ENCODE results near the gene DCLRE1B.

The DCLRE1B gene

DNA sequence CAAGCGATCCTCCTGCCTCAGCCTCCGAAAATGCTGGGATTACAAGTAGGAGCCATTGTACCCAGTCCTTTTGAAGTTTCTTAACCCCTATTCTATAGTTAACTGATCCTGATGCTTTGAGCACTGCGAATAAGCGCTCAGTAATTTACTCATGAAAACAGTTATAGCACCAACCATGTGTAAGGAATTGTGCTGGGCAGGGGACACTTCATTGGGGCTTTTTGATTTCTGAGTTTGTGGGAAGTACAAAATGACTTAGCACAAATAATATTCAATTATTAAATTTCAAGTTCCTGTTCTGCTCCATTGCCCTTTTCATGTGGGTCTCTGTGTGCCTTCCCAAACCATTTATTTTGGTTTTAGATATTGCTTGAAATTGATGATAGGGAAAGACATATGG lies 17.8 kb downstream of the DCLRE1B start:
- no peak for DNase-seq (ENCODE audit: low read depth in 3 of 3, low spot score in 1 of 3)

DNA sequence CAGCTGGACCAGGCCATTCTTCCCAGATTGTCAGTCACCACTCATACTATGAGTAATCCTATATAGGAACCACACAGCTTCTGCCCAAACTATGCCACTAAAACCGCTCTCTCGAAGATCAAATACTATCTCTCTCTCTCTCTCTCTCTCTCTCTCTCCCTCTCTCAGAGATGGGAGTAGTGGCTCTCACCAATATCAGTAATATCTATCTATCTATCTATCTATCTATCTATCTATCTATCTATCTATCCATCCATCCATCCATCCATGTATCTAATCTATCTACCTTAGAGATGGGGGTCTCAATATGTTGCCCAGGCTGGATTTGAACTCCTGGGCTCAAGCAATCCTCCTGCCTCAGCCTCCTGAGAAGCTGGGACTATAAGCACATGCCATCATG lies 19.3 kb downstream of the DCLRE1B start:
- DNase-seq (ENCODE audit: low read depth in 3 of 3, low spot score in 1 of 3): no peak

DNA sequence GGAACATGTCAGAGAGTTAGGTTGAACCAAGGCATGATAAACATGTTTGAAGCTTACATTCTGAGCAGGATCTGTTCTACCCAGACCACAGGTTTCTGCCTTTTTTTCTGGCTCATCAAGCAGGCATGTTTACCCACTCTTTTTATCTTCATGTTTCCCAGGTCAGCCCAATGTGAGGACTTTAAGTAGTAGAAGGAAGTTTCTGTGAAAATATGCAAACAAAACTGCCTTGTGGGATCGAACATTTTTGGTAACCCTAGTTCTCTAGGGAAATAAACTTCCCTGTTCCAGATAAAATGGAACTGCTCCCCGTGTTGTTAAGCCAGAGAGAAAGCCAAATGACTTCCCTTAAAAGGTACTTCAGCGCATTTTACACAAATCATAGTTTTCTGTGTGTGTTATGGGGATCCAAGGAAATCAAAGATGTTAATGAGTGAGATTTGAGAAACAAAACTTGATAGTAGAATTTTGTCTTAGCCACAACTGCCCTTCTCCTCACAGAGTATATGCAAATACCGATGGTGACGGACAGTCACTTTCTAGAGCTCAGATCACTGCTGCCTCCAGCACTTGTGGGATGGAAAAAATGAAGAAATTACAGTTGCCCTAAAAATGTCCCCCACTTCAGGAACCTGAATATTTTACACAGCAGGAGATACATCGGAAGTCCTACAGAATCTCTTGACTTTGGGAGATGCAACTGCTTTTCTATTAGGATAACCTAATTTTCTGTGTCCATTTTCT lies 23.2 kb downstream of the DCLRE1B start:
- DNase-seq (ENCODE audit: low read depth in 3 of 3, low spot score in 1 of 3): no peak

DNA sequence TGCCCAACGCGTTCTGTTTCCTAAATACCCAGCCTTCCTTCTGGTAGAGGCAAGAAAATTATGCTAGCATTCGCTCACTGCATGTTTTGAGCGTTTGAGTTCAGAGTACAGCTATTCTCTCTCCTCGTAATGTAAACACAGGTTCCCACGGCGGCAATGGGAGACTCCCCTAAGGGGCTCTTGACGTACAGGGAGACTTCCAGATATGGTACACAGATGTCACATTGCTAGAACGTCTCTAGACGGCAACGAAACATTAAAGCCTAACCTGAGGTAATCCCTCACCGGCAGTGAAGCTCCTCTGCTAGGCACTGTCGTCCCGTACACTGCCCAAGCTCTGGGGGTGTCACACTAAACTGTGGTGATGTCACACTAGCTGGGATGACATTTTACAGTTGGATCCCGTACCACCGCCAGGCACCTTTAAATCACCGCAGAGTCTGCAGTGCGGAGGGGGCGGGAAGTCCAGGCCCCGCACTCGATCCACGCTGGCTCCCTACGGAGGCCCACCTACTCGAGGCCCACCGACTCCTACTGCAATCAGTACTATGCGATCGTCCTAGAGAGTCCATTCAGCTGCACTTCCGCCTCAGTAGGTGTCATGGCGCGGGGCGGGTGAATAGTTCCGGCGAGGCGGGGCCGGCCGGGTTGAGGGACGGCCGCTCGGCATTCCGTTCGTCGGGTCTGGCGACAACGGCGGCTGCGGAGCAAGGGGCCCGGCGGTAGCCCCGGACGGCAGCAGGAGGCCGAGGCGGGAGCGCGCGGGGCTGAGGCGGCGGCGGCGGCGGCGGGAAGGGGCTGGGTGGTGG lies 24.0 kb downstream of the DCLRE1B start, which contains the start of gene HIPK1:
Gene HIPK1, plus strand, starts transcription at position 384 of the 809 bp plus-strand sequence.
- DNase-seq (ENCODE audit: low read depth in 3 of 3, low spot score in 1 of 3): peak; percentile 70 to 90 (median 82)

DNA sequence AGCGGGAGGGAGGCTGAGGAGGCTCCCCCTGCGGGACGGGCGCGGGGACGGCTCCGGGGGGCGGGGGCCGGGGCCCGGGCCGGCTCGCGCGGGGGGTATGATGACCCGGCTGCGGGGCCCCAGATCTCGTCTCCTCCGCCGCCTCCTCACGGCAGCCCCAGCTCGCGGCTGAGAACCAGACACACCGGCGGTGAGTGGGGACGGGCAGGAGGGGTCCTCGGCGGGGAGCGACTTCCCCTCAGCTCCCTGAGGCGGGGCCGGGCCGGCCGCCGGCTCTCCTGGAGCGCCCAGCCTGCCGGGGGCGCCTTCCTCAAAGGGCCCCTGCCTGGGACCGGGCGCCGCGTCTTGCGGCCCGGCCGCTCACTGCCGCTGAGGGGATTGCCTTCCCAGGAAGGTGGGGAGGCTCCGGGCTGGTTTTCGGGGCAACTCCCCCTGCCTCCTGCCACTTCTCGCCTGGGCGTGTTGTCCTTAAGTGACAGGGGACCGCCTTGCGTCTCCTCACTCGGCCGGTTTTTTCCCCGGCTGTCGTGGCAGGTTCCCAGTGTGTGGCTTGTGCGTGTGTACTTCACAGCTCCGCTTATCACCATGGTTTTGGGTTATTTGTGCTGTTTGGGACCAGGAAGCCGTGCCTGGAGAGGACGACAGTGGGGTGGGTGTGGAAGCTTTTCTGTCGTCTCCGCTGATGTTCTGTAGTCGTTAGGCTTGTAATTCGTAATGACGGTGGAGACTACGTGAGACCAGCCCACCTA lies 24.8 kb downstream of the DCLRE1B start:
- DNase-seq (ENCODE audit: low read depth in 3 of 3, low spot score in 1 of 3): peak; percentile 29 to 43 (median 35)

DNA sequence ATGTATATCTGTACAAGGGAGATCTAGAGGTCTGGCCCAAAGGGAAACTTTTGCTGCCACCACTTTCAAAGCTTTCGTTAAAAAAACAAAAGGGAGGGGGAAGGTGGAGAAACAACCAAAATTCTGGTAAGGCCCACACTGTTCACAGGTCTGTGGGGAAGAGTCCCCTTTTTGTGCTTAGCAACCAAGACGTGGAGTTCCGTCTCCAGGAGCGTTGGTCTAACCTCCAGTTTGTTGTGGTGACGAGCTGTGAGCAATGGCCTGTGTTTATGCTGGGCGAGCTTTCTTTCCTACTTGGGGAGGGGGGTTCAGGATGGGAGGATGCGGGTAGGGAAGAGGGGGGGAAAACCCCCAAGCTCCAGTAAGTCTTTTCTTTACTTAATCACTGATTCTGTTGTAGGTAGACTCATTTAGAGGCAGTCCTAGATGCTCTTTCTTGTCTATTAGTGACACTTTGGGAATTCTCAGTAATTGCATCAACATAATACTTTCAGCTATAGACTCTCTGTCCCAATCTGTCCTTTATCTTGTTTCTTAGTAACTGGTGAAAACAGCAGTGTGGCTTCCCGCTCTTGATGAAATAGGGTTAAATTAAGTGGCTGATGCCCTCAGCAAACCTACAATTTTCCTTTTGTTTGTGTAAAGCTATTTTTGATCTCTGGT lies 25.5 kb downstream of the DCLRE1B start:
- DNase-seq (ENCODE audit: low read depth in 3 of 3, low spot score in 1 of 3): peak in 2 of 3 donors; percentile 35 to 53

DNA sequence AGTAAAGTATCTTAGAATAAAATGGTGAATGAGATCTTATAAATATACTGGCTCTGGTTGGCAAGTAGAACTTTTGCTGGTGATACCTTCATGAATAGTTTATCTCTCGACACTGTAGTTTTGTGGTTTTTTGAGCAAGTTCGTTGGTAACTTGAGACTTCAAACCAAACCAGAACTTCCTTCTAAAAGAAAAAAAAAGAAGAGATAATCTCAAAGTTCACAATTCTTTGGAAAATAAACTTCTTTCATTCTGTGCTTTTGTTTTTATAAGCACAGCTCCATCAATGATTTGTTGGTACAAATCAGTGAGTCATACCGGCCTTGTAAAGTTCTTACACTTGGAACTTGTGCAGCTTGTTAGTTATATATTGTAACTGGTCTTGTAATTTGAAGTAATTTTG lies 26.3 kb downstream of the DCLRE1B start:
- no peak for DNase-seq (ENCODE audit: low read depth in 3 of 3, low spot score in 1 of 3)

DNA sequence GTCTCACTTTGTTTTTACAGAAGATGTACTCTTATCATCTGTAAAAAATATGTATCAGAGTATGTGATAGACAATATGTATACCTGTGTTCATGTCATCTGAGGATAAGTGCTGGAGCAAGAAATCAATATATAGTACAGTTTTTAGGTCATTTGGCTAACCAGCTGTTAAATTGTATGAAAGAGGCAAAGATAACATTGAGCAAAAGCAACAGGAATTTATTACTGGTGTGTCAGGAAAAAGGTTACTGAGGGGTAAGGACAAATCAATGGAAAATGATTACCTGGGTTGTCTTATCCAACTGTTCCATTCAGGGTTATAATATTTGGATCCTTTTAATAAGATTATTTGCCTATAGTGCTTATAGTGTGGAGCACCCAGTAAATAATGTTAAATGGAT lies 28.9 kb downstream of the DCLRE1B start:
- no peak for DNase-seq (ENCODE audit: low read depth in 3 of 3, low spot score in 1 of 3)

DNA sequence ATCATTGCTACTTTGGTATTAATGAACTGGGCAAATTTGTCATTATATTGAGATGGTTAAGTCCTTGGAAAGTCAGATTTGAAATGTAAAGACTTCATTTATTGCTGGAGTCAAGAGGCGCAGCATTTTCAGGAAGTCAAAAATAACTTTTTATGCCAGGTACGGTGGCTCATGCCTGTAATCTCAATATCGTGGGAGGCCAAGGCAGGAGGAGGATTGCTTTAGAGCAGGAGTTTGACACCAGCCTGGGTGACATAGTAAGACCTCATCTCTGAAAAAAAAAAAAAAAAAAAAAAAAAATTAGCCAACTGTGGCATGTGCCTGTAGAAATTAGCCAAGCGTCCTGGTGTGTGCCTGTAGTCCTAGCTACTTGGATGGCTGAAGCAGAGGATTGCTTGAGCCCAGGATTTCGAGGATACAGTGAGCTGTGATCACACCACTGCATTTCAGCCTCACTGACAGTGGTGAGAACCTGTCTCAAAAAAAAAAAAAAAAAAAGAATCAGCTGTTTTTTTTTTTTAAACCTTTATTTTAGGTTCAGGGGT lies 29.5 kb downstream of the DCLRE1B start:
- no peak for DNase-seq (ENCODE audit: low read depth in 3 of 3, low spot score in 1 of 3)

DNA sequence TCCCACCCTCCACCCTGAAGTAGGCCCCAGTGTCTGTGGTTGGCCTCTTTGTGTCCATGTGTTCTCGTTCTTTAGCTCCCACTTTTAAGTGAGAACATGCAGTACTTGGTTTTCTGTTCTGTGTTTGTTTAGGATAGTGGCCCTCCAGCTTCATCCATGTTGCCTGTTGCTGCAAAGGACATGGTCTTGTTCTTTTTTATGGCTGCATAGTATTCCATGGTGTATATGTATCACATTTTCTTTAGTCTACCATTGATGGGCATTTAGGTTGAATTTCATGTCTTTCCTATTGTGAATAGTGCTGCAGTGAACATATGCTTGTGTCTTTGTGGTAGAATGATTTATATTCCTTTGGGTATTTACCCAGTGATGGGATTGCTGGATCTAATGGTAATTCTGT lies 30.1 kb downstream of the DCLRE1B start:
- no peak for DNase-seq (ENCODE audit: low read depth in 3 of 3, low spot score in 1 of 3)

DNA sequence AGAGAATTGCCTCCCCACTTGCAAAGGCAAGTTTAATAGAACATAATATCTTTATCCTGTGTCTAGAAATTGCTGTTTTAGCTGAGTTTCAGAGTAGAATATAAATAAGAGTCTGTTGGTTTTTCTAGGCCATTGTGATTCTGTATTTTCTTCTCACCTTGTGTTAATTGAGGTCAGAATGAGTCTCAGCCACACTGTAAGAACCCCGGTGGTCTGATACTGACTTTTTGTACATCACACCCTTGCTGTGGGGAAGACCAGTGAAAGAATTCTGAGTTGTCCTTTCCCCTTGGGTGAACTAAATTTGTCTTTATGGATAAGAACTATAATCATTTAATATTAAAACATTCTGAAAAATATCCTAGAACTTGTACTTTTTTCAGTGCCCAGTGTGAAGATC lies 30.8 kb downstream of the DCLRE1B start:
- DNase-seq (ENCODE audit: low read depth in 3 of 3, low spot score in 1 of 3): no peak

DNA sequence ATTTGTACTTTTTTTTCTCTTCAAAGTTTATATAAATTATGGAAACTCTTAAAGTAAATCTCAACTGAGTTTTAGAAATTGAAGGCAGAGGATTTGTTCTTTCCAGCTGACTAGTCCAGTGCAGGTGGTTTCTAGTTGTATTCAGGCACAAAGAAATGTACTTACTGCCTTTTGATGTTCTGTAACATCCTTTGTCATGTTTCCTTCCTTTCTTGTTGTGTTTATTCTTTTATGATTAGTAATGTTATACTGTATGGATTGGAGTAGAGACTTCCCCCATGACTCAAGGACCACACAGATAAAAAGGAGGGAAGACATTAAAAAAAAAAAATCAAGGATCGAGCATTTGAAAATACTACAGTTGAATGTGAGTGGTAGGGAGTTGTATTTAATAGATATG lies 32.0 kb downstream of the DCLRE1B start:
- DNase-seq (ENCODE audit: low read depth in 3 of 3, low spot score in 1 of 3): no peak

DNA sequence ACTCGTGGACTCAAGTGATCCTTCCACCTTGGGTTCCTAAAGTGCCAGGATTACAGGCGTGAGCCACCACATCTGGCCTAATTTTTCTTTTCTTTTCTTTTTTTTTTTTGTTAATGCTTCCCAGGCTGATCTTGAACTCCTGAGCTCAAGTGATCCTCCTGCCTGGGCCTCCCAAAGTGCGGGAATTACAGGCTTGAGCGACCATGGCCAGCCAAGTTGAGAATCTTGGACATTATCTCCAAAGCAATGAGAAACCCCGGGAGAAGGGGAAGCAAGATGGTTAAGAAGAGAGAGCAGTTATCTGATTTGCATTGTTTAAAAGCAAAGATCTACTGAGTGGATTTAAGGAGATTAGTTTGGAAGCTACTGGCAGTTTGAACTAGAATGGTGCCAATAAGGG lies 33.1 kb downstream of the DCLRE1B start:
- DNase-seq (ENCODE audit: low read depth in 3 of 3, low spot score in 1 of 3): no peak

DNA sequence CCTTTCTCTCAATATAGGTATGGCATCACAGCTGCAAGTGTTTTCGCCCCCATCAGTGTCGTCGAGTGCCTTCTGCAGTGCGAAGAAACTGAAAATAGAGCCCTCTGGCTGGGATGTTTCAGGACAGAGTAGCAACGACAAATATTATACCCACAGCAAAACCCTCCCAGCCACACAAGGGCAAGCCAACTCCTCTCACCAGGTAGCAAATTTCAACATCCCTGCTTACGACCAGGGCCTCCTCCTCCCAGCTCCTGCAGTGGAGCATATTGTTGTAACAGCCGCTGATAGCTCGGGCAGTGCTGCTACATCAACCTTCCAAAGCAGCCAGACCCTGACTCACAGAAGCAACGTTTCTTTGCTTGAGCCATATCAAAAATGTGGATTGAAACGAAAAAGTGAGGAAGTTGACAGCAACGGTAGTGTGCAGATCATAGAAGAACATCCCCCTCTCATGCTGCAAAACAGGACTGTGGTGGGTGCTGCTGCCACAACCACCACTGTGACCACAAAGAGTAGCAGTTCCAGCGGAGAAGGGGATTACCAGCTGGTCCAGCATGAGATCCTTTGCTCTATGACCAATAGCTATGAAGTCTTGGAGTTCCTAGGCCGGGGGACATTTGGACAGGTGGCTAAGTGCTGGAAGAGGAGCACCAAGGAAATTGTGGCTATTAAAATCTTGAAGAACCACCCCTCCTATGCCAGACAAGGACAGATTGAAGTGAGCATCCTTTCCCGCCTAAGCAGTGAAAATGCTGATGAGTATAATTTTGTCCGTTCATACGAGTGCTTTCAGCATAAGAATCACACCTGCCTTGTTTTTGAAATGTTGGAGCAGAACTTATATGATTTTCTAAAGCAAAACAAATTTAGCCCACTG lies 35.5 kb downstream of the DCLRE1B start:
- no peak for DNase-seq (ENCODE audit: low read depth in 3 of 3, low spot score in 1 of 3)

DNA sequence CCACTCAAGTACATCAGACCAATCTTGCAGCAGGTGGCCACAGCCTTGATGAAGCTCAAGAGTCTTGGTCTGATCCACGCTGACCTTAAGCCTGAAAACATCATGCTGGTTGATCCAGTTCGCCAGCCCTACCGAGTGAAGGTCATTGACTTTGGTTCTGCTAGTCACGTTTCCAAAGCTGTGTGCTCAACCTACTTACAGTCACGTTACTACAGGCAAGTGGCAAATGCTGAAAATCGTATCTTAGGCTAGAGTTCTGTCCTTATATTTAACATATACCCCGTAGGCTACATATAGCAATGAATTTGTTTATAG lies 36.1 kb downstream of the DCLRE1B start:
- DNase-seq (ENCODE audit: low read depth in 3 of 3, low spot score in 1 of 3): no peak

DNA sequence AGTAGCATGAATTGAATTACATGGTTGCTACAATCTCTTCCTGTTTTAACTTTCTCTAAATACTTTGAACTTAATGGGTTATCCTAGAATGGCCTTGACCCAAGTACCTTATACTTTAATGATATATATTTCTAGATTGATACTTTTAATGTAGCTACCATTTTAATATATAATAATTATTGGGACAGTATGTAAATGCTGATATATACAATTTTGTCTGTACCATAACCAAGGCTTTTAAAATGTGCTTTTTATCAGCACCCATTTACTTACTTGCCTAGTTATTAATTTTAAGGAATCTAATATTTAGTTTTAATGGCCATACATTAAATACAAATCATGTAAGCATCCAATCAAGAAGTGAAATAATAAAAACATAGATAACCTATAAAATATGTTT lies 37.4 kb downstream of the DCLRE1B start:
- DNase-seq (ENCODE audit: low read depth in 3 of 3, low spot score in 1 of 3): no peak

DNA sequence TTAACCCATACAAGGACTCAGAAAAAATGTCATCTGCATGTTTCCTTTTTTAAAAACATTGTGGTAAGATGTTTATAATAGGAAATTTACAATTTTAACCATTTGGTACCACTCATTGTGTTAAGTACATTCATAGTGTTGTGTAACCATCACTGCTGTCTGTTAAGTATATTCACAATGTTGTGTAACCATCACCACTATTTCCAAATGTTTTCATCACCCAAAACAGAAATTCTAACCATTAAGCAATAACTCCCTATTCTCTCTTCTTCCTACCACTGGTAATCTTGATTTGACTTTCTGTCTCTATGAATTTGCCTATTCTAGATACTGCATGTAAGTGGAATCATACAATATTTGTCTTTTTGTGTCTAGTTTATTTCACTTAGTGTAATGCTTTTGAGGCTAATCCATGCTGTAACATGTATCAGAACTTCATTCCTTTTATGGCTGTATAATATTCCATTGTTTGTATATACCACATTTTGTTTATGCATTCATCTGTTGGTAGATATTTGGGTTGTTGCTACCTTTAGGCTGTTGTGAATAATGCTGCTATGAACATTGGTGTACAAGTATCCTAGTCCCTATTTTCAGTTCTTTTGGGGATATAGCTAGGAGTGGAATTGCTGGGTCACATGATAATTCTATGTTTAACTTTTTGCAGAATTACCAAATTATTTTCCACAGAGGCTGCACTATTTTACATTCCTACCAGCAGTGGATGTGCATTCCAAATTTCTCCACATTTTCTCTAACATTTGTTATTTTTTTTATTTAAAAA lies 38.1 kb downstream of the DCLRE1B start:
- DNase-seq (ENCODE audit: low read depth in 3 of 3, low spot score in 1 of 3): no peak

DNA sequence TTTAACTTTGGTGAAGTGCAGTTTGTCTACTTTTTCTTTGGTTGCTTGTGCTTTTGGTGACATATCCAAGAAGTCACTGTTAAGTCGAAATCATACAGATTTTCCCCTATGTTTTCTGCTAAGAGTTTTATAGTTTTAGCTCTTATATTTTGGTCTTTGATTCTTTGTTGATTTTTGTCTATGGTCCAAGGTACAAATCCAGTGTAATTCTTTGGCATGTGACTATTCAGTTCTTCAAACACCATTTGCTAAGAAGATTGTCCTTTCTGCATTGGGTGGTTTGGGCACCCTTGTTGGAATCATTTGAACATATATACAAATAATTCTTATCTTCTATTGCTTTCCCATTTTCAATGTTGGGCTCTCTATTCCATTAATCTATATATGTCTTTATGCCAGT lies 40.2 kb downstream of the DCLRE1B start:
- no peak for DNase-seq (ENCODE audit: low read depth in 3 of 3, low spot score in 1 of 3)

DNA sequence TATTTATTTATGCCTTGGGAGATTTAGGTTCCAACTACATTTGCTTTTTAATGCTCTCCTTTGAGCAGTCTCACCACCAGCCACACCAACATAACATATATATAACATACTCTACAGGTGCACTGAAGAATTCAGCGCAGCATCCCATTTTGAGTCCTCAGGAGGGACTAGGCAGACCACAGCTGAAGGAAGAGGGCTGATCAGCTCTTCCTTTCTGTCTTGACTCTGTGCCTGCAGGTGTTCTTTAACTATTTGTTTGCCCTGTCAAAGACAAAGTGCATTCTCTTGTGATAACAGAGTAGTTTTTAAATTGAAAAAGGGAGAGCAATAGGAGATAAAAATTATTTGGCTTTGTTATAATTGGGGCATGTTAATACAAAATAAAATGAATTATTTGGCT lies 41.0 kb downstream of the DCLRE1B start:
- DNase-seq (ENCODE audit: low read depth in 3 of 3, low spot score in 1 of 3): no peak

Data from stimulated activated CD4-positive, alpha-beta T cell treated with anti-CD3 and anti-CD28 coated beads, TNF-alpha, amount 100 ng/mL, for 1 hour (primary cell).